ENCODE data around the gene BRICD5.

BRICD5 gene

GRCh38 chr16:2179107-2179501, 31.6 kb downstream of the BRICD5 start:
- DNase-seq, result no peak

- DNase-seq, result no peak
Observed at GRCh38 chr16:2178321-2179106, 32.1 kb downstream of the BRICD5 start.

GRCh38 chr16:2177561-2177960, 33.1 kb downstream of the BRICD5 start:
- no peak for DNase-seq

GRCh38 chr16:2177101-2177500, 33.6 kb downstream of the BRICD5 start:
- DNase-seq, result no peak

GRCh38 chr16:2176047-2176446, 34.6 kb downstream of the BRICD5 start:
- DNase-seq, result no peak

GRCh38 chr16:2175454-2175853, 35.2 kb downstream of the BRICD5 start:
- no peak for DNase-seq

GRCh38 chr16:2174396-2175131, 36.1 kb downstream of the BRICD5 start:
- DNase-seq, result no peak

- no peak for DNase-seq
Observed at GRCh38 chr16:2173916-2174315, 36.7 kb downstream of the BRICD5 start.

- no peak for DNase-seq
Observed at GRCh38 chr16:2173366-2173765, 37.3 kb downstream of the BRICD5 start.

- no peak for DNase-seq
Observed at GRCh38 chr16:2172688-2173335, 37.9 kb downstream of the BRICD5 start.

- no peak for DNase-seq
Observed at GRCh38 chr16:2171601-2172178, 39.0 kb downstream of the BRICD5 start.

- DNase-seq, result no peak
Observed at GRCh38 chr16:2170587-2171435, 39.9 kb downstream of the BRICD5 start.

- DNase-seq, result no peak
Observed at GRCh38 chr16:2170080-2170479, 40.6 kb downstream of the BRICD5 start.

- no peak for DNase-seq
Observed at GRCh38 chr16:2167068-2167638, 43.5 kb downstream of the BRICD5 start.

GRCh38 chr16:2166263-2167067, 44.2 kb downstream of the BRICD5 start:
- no peak for DNase-seq

GRCh38 chr16:2165861-2166260, 44.8 kb downstream of the BRICD5 start:
- DNase-seq, result no peak

GRCh38 chr16:2163211-2163881, 47.3 kb downstream of the BRICD5 start:
- no peak for DNase-seq

GRCh38 chr16:2162676-2163118, 48.0 kb downstream of the BRICD5 start:
- no peak for DNase-seq

GRCh38 chr16:2161911-2162310, 48.8 kb downstream of the BRICD5 start:
- DNase-seq, result no peak

GRCh38 chr16:2160915-2161551, 49.6 kb downstream of the BRICD5 start:
- no peak for DNase-seq

Data from cortex of kidney (tissue), 1 donor.